Activated naive CD4-positive, alpha-beta T cell treated with anti-CD3 and anti-CD28 coated beads, Interleukin-2, amount 50 U/mL, for 72 hours (primary cell): ENCODE results near the gene ZMYM5. TPM values are rescaled to one million over a fixed set of nuclear protein-coding genes. Genes with fewer than 3 reads are reported as not detected.
"Not testable (repeated sequence)": the region's sequence is repeated elsewhere in the genome, so short reads cannot be mapped to it uniquely, and the experiment has no call there.

Source experiments
- ATAC-seq, 2 donors: fragments of 150-1000 bp; cut with Tn5 transposase; 2 replicates each; pipeline ENCODE4 v1.10.0; 2021; ENCODE audit warnings: mild to moderate bottlenecking in 2 of 2, moderate library complexity in 2 of 2
- DNase-seq, 2 donors: peaks; one replicate each; pipeline ENCODE4 v3.0.0; 2021 to 2022; ENCODE audit warnings: low spot score in 2 of 2
- H3K27ac Mint-ChIP-seq, 2 donors: one replicate each; pipeline ENCODE4 v1.8.0; 2022; ENCODE audit warnings: mild to moderate bottlenecking in 2 of 2, mixed read lengths in 2 of 2
- H3K36me3 Mint-ChIP-seq, 2 donors: one replicate each; pipeline ENCODE4 v1.8.0; 2022; ENCODE audit warnings: mixed read lengths in 2 of 2
- H3K9me3 Mint-ChIP-seq, 2 donors: one replicate each; pipeline ENCODE4 v1.8.0; 2022; ENCODE audit warnings: mixed read lengths in 2 of 2
- total RNA-seq, 2 donors: library from RNA; stranded (reverse); gene quantifications; one replicate each; pipeline ENCODE4 v1.2.3, GENCODE V29; 2022

The ZMYM5 gene
- 10 to 100 TPM; 11.2 to 15.6 TPM for total RNA-seq

DNA sequence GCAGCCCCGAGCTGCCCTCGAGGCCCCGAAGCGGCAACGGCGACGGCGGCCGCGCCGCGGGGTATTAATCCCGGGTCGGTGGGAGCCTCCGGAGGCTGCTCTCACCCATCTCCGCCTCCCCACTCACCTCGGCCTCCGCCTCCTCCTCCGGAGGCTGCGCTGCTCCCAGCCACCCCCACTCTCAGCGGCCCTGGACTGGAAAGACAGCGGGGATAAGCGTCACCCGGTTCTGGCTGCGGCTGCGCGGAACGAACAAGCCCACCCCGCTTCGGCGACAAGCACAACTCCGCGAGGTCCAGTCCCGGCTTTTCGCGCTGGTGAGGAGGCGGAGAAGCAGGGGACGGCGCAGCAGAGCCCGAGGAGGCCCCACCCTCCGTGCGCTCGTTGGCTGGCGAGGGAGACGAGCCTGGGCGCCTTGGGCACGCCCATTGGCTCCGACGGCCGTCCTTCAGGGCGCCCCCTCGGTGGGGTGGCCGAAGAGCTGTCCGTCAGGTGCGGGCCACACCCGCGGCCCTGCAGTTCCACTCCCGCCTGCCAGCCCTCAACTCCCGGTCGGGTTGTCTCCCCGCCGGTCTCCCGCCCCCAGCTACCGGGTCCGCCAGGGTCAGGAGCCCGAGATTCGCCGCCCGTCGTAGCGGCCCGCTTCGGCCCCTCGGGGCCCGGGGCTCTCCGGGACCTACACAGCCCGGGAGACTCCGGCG is at the start of gene ZMYM5:
Gene ZMYM5, minus strand, starts transcription at position 327 of the 701 bp plus-strand sequence. CDS start 11,469 bp downstream, outside the sequence.
- Mint-ChIP-seq H3K36me3 (peaks cover 11 to 40% of the 10 kb centered on the region in 2 donors), H3K9me3 (no peaks in the 10 kb centered on the region), H3K27ac (peak within 1 kb of the TSS; percentile 94 to 100)
- peak; percentile 96 to 99 for DNase-seq
- peak; percentile 90 to 91 for ATAC-seq

DNA sequence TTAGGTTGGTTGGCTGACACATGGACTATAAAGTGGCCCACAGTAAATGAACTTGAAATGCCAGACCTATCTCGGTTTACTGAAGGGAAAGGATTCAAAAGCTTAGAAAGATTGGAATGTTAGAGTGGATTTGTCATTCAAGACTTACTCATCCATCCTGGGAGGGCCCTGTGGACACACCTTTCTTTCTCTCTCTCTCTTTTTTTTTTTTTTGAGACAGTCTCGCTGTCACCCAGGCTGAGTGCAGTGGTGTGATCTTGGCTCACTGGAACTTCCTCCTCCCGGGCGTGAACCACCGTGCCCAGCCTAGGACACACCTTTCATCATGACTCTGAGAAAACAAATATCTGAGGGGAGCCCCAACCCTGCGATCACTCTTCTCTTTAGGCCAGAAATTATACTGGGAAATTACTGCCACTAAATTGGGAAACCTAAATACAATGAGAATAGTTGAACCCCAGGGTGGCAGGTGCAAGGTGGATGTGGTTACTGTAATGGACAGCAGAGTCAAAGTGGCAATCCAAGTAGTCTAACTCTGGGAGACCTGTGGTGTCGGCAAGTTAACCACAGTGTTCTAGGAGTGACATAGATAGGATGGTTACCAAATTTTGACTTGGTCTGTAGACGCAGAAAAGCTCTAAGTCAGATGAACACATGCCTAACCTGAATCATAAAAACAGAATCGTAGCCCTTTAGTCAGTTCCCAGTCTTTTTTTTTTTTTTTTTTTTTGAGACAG is 47.1 kb upstream of the ZMYM5 start:
- Mint-ChIP-seq H3K9me3 (no peaks in the 10 kb centered on the region), H3K36me3 (no peaks in the 10 kb centered on the region), H3K27ac (no peak overlapping the region)
- DNase-seq (no peak), ATAC-seq (peak in 1 of 2 donors; percentile 33)

DNA sequence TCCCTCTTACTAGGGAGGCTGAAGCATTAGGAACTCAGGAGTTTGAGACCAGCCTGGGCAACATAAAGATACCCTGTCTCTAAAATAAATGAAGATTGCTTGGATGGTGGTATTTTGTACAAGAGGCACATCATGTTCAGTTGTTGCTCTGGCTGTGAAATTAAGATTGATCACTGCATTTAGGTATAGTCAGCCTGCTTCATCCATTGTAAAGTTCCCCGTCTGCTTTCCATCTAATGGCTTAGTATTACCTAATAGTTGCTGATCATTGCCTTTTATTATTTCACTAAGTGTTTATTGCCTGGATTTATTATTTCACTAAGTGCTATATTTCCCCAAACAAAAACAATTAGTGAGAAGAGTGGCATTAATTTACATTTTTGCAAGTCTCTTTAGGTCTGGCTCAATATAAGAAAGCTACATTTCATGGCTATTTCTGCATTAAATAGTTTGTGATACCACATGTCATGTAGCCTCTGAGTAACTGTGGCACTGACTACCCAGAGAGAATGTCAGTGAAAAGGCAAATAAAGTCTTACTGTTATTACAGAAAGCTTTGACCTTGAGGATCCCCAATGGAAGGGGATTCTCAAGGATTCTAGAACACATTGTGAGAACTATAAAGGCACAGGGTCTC is 45.0 kb upstream of the ZMYM5 start:
- Mint-ChIP-seq H3K9me3 (no peaks in the 10 kb centered on the region), H3K36me3 (no peaks in the 10 kb centered on the region), H3K27ac (no peak overlapping the region)
- DNase-seq: no peak
- ATAC-seq: no peak

DNA sequence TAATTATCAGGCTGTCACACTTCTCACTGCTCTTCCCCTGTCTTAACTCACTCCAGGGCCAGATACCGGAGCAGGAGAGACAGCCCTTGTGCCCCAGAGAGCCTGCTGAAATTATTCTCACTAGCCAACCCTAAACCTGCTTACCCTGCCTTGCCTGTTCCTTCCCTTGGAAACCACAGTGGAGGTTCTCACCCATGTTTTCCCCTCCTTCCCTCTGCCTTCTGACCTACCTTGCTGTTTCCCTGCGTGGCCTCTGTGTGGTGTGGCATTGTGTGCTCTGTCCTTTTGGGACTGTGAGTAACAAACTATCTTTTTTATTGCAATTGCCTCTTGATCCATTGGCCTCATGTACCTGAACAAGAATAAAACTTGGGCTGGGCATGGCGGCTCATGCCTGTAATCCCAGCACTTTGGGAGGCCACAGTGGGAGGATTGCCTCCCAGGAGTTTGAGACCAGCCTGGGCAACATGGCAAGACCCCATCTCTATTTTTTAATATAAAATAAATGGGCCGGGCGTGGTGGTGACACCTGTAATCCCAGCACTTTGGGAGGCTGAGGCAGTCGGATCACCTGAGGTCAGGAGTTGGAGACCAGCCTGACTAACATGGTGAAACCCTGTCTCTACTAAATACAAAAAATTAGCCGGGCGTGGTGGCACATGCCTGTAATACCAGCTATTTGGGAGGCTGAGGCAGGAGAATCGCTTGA is 42.2 kb upstream of the ZMYM5 start:
- ATAC-seq, DNase-seq, H3K9me3 Mint-ChIP-seq, H3K36me3 Mint-ChIP-seq, H3K27ac Mint-ChIP-seq: not testable (repeated sequence)

DNA sequence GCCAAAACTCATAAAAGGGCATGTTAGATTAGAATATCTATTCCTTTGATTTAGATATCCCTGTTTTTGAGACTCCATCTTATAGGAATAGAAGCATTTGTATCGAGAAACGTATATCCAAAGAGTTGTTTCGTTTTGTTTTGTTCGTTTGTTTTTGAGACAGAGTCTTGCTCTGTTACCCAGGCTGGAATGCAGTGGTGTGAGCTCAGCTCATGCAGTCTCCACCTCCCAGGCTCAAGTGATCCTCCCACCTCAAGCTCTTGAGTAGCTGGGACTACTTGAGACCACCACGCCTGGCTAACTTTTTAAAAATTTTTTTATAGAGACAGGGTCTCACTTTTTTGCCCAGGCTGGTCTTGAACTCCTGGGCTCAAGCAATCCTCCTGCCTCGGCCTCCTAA is 26.6 kb upstream of the ZMYM5 start:
- DNase-seq (no peak), ATAC-seq (no peak)
- no peaks in the 10 kb centered on the region for H3K36me3 Mint-ChIP-seq
- H3K27ac Mint-ChIP-seq: no peak overlapping the region
- no peaks in the 10 kb centered on the region for H3K9me3 Mint-ChIP-seq

DNA sequence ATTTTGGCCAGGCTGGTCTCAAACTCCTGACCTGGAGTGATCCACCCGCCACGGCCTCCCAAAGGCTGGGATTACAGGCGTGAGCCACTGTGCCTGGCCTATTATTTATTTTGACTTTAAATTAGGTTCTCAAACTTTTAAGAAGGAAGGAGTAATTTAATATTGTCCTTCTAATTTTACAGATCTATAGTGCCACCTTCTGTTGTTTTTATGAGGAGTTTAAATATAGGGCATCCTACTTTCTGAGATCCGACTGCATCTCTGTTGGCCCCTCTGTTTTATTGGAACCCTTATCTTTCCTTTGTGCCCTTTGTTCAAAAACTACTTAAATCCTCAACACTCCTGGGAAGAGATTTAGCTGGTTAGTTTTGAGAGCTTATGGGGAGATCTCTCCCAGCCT is 25.4 kb upstream of the ZMYM5 start:
- ATAC-seq: no peak
- Mint-ChIP-seq H3K36me3 (no peaks in the 10 kb centered on the region), H3K9me3 (no peaks in the 10 kb centered on the region), H3K27ac (no peak overlapping the region)
- DNase-seq: no peak

DNA sequence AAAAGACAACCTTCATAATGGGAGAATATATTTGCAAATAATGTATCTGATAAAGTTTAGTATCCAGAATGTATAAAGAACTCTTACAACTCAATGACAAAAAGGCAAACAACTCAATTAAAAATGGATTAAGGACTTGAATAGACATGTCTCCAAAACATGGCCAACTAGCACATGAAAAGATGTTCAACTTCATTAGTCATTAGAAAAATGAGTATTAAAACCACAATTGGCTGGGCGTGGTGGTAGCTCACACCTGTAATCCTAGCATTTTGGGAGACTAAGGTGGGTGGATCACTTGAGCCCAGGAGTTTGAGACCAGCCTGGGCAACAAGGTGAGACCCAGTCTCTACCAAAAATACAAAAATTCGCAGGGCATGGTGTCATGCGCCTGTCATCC is 18.8 kb upstream of the ZMYM5 start:
- ATAC-seq: no peak

DNA sequence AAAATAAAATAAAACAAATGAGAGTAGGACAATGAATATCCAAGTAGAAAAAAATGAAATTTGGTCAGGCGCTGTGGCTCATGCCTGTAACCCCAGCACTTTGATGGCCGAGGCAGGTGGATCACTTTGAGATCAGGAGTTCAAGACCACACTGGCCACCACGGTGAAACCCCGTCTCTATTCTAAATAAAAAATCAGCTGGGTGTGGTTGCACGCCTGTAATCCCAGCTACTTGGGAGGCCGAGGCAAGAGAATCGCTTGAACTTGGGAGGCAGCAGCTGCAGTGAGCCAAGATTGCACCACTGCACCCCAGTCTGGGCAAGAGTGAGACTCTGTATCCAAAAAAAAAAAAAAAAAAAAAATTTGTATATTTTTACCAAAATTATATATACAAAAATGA is 18.2 kb upstream of the ZMYM5 start:
- Mint-ChIP-seq H3K36me3 (no peaks in the 10 kb centered on the region), H3K27ac (no peak overlapping the region), H3K9me3 (no peaks in the 10 kb centered on the region)
- ATAC-seq (no peak), DNase-seq (no peak)

More for the DNA sequence above, 18.8 kb upstream of the ZMYM5 start:
- no peak for DNase-seq
- no peaks in the 10 kb centered on the region for H3K36me3 Mint-ChIP-seq
- no peaks in the 10 kb centered on the region for H3K9me3 Mint-ChIP-seq
- no peak overlapping the region for H3K27ac Mint-ChIP-seq

DNA sequence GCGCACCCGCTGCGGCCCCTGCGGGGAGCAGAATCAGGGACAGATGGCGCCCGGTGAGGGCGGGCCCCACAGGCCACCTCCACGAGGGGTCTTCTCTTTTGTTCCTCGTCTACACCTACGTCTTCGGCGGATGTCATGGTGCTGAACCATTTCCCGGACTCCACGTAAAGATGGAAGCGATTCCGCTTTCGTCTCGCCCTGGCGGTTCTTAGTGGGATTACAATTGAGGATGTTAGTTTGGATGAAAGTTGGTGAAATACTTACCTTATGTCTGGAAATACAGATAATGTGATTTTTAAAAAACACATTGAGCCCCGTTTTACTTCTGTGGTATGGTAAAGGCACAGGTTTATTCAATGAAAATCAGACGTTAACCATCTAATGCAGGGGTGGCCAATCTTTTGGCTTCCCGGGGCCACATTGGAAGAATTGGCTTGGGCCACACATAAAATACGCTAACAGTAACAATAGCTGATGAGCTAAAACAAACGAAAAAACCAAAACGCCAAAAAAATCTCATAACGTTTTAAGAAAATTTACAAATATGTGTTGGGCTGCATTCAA is 1.4 kb upstream of the ZMYM5 start:
- ATAC-seq (peak; percentile 4 to 8), DNase-seq (peak; percentile 75 to 76)
- Mint-ChIP-seq H3K9me3 (no peaks in the 10 kb centered on the region), H3K27ac (peak overlapping the region; percentile 89 to 94), H3K36me3 (peaks cover 11 to 30% of the 10 kb centered on the region in 2 donors)

DNA sequence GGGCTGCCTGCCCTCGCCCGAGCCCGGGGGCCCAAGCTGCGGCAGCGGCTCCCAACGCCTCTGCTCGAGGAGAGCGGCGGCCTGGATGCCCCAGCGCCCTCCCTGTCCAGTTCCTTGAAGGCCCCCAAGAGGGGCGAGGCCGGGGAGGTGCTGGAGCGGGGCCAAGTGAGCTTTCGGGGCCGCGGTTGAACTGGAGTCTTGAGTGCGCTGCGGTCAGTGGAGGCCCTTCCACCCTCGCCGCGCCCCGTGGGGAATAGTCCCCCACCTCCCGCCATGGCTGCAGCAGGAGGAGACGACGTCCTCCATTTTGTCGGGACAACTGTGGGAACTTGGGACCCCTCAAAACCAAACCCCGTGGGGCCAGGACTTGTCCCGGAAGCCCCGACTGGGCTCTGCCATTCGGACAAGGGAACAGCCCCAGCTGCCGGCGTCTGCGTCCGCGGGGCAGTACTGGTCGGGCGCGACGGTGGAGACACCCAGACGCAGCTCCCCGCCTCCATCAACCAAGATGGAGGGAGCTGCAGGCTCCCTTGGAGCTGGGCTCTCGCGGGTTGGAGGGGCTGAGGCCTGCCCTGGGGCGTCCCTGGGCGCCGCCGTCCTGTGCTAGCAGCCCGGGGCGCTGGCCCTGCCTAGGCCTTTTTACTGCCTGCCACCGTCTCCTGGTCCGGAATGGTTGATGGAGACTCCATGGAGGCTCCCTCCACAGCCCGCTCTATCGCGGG is 736 bp upstream of the ZMYM5 start:
- ATAC-seq (peak; percentile 21 to 35), DNase-seq (peak; percentile 59 to 77)
- peaks cover 11 to 33% of the 10 kb centered on the region in 2 donors for H3K36me3 Mint-ChIP-seq
- H3K9me3 Mint-ChIP-seq: no peaks in the 10 kb centered on the region
- H3K27ac Mint-ChIP-seq: peak overlapping the region; percentile 89 to 94

DNA sequence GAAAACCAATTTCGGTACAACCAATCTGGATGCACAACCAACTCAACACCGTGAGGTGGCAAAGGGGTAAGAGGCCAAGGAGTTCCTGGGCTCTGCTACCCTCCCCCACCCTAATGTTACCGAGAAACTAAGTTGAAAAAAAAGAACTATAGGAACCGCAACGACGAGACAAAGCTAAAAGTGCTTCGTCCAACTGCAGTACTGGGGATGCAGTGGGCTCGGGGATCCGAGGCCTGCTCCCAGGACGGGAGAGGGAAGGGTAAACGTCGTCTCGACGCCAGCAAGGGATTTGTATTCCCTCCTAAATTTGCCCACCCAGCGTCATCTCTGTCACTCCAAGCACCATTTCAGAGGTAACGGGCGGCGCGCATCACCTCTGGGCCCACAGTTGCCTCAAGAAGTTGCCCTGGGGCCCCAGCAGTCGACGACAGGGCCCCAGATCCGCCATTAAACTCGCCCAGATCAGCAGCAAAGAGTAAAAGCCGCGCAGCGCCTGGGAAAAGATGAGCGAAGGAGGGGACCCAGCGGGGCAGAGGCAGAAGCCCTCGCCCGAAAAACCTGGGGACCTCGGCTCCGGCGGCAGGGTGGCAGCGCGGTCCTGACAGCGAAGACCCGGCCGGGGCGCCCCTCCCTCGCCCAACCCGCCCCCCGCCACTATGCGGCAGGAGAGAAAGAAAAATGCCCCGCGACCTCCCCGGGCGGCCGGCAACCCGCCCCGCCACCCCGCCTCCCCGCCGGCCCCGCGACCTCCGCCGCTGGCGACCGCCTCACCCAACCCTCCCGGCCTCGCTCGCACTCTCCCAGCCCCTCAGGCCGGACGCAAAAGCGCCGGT is 752 bp downstream of the ZMYM5 start:
- DNase-seq (peak; percentile 53 to 61), ATAC-seq (peak in 1 of 2 donors; percentile 0)
- Mint-ChIP-seq H3K9me3 (no peaks in the 10 kb centered on the region), H3K27ac (peak overlapping the region; percentile 94 to 100), H3K36me3 (peaks cover 11 to 45% of the 10 kb centered on the region in 2 donors)

DNA sequence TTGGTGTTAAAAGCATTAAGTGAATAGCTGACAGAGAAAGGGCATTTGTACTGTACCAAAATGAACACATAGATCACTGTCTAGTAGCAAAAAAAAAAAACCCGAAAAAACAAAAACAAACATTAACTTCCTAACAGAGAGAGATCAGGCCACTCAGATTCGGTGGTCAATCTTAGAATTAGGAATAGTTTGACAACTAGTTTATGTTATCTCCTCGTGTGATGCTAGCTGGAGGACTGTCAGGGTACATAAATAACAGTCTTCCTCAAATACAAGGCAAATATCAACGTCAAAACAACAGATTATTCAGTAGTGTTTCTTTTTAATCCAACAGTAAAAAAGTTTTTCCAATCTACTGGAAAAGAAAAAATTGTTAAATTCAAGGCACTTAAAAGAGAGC is 1.7 kb downstream of the ZMYM5 start:
- Mint-ChIP-seq H3K36me3 (peaks cover 18 to 52% of the 10 kb centered on the region in 2 donors), H3K27ac (peak overlapping the region; percentile 94 to 100), H3K9me3 (peaks cover 0 to 6% of the 10 kb centered on the region in 2 donors)
- ATAC-seq (no peak), DNase-seq (no peak)

DNA sequence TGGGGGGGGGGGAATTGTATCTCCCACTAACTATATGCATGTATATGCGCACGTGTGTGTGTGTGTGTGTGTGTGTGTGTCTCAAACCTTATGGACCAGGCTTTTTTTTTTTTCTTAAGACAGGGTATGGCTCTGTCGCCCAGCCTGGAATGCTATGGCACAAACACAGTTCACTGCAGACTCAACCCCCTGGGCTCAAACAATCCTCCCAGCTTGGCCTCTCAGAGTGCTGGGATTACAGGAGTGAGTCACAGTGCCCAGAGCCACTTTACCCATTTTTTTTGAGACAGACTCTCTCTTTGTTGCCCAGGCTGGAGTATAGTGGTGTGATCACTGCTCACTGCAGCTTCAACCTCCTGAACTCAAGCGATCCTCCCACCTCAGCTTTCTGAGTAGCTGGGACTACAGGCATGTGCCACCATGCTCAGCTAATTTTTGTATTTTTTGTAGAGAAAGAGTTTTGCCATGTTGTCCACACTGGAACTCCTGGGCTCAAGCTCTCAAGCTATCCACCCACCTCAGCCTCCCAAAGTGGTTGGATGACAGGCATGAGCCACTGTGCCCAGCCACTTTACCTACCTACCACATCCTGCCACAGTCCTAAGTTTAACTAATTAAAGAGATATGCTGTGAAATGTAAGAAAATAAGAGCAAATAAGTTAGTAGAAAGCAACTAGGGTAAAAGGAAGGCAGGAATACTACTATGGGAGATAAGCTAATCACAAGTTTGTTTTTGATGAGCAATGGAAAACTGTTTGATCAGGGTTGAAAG is 2.4 kb downstream of the ZMYM5 start:
- DNase-seq (no peak), ATAC-seq (no peak)
- H3K27ac Mint-ChIP-seq: peak overlapping the region; percentile 94 to 100
- peaks cover 18 to 52% of the 10 kb centered on the region in 2 donors for H3K36me3 Mint-ChIP-seq
- H3K9me3 Mint-ChIP-seq: peaks cover 0 to 6% of the 10 kb centered on the region in 2 donors

DNA sequence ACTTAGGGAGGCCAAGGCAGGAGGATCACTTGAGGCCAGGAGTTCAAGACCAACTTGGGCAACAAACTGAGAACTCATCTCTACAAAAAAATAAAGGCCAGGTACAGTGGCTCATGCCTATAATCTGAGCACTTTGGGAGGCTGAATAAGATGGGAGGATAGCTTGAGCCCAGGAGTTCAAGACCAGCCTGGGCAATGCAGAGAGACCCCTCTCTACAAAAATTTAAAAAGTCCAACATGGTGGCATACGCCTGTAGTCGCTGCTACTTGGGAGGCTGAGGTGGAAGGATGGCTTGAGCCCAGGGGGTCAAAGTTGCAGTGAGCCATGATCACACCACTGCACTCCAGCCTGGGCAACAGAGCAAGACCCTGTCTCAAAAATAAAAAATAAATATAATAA is 5.8 kb downstream of the ZMYM5 start:
- H3K27ac Mint-ChIP-seq, ATAC-seq, H3K9me3 Mint-ChIP-seq, DNase-seq: not testable (repeated sequence)
- H3K36me3 Mint-ChIP-seq: peaks cover 16 to 56% of the 10 kb centered on the region in 2 donors
